ENCODE data around the gene NRL.

NRL gene

DNA sequence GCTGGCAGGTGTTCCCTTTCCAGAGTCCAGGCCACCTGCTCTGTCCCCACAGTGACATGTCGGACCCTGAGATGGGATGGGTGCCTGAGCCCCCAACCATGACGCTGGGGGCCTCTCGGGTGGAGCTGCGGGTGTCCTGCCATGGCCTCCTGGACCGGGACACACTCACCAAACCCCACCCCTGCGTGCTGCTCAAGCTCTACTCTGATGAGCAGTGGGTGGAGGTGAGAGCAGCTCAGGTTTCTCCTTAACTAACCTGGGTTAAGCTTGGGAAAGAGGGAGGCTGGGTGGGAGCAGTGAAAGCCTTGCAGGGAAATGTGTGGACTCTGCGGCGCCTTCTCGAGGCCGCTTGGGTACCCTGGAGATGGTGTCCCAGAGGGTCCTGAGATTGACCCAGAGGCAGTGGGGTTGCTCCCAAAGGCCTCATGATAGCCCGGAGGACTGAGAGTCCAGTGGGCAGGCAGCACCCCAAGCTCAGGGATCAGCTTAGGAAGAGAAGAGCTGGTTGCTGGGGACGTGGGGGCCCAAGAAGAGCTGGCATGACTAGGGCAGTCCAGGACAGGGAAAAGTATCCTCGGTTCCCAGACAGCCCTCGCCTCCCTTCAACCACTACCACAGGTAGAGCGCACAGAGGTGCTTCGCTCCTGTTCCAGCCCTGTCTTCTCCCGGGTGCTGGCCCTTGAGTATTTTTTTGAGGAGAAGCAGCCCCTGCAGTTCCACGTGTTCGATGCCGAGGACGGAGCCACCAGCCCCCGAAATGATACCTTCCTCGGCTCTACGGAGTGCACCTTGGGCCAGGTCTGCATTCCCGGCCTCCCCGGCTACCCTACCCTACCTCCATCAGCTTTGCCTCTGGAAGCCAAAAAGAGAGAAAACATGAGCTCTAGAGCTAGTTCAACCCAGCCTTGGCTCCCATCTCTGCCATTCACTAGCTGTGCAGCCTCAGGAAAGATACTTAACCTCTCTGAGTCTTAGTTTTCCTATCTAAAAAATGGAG lies 41.6 kb downstream of the NRL start:
- Mint-ChIP-seq H3K27ac (no peak overlapping the region), H3K36me3 (ENCODE audit: low read depth) (no peaks in the 10 kb centered on the region), H3K4me1 (no peaks in the 10 kb centered on the region), H3K9me3 (no peaks in the 10 kb centered on the region), H3K27me3 (ENCODE audit: low read depth) (peaks cover 18% of the 10 kb centered on the region), H3K4me3 (no peak overlapping the region)
- TF ChIP-seq, protein P1, sequence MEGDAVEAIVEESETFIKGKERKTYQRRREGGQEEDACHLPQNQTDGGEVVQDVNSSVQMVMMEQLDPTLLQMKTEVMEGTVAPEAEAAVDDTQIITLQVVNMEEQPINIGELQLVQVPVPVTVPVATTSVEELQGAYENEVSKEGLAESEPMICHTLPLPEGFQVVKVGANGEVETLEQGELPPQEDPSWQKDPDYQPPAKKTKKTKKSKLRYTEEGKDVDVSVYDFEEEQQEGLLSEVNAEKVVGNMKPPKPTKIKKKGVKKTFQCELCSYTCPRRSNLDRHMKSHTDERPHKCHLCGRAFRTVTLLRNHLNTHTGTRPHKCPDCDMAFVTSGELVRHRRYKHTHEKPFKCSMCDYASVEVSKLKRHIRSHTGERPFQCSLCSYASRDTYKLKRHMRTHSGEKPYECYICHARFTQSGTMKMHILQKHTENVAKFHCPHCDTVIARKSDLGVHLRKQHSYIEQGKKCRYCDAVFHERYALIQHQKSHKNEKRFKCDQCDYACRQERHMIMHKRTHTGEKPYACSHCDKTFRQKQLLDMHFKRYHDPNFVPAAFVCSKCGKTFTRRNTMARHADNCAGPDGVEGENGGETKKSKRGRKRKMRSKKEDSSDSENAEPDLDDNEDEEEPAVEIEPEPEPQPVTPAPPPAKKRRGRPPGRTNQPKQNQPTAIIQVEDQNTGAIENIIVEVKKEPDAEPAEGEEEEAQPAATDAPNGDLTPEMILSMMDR (IDR thresholded peaks at IDR 0.05; ENCODE audit: unreplicated experiment in 3 of 3), result no peak

DNA sequence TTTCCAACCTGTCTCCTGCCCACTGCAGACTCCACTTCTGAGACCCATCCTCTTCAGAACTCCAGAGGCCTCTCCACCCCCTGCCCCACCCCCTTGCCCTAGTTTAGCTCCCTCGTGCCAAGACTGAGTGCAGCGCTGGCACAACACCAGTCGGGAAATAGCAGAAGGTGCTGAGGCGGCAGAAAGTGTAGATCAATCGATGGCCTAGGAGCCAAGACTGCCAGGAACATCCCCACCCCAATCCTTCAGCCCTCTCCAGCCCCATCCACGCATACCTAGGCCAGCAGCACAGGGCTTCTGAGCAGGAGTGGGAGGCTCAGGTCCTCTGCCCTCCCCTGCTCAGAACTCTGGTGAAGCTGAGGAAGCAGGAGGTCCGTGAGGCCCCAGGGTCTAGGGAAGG lies 42.3 kb downstream of the NRL start:
- TF ChIP-seq, protein P1 (IDR thresholded peaks at IDR 0.05; ENCODE audit: unreplicated experiment in 3 of 3), result no peak
- Mint-ChIP-seq H3K36me3 (ENCODE audit: low read depth) (no peaks in the 10 kb centered on the region), H3K9me3 (no peaks in the 10 kb centered on the region), H3K27ac (no peak overlapping the region), H3K4me3 (no peak overlapping the region), H3K4me1 (no peaks in the 10 kb centered on the region), H3K27me3 (ENCODE audit: low read depth) (peaks cover 22% of the 10 kb centered on the region)

DNA sequence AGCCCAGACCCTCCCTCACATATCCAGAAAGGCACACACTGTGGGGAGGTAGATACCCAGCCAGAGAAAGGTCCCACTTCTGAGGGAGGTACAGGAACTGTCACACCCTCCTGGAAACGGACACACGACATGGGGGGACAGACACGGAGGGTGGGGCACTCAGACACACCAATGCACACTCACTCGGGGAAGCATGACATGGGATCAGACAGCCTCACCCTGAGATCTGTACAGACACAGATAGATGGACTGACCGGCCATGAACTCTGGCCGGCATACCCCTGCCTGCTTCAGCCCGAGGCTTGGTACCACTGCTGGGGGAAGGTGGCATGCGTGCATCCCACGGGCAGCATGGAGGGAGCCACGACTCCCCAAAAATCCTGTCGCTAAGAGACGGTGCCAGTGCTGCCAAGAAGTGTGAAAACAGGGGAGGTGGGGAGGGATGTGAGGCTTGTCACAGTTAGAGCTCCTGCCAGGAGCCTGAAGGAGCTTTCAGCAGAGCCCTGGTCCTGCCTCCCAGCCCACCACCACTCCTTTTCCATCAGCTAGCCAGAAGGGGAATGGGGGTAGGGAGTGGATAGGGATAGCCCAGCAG lies 42.8 kb downstream of the NRL start:
- no peak overlapping the region for H3K27ac Mint-ChIP-seq
- H3K36me3 Mint-ChIP-seq (ENCODE audit: low read depth), result no peaks in the 10 kb centered on the region
- H3K4me3 Mint-ChIP-seq, result no peak overlapping the region
- no peaks in the 10 kb centered on the region for H3K9me3 Mint-ChIP-seq
- H3K27me3 Mint-ChIP-seq (ENCODE audit: low read depth), result peaks cover 23% of the 10 kb centered on the region
- no peaks in the 10 kb centered on the region for H3K4me1 Mint-ChIP-seq
- TF ChIP-seq, protein P1 (IDR thresholded peaks at IDR 0.05; ENCODE audit: unreplicated experiment in 3 of 3), result no peak

DNA sequence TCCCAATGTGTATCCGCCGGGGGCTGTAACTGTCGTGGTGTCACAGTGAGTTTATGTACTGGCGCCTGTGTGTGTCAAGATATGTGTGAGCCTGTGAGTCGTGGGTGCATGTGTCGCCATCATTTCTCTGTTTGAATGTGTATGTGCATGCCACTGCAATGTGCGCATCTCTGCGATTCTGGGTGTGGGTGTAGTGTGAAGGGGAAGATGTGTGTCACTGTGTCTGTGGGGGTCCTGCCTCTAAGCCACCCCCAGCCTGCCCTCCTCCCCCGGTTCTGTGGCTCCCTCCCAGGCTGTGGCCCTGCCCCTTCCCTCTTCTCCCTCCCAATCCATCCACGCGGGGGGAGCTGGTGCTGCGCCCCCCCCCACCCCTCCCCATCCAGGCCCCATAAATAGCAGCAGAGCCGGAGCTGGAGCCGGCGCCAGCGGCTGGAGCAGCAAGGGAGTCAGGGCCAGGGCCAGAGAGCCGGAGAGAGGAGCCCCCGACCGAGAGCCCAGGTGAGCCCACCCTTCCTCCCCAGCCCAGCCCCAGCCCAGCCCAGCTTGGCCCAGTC lies 43.5 kb downstream of the NRL start, which contains the start of gene CPNE6:
CPNE6 (plus strand) TSS at position 419 of the 554 bp plus-strand sequence. CDS start 1,375 bp downstream, outside the sequence.
- TF ChIP-seq, protein P1 (IDR thresholded peaks at IDR 0.05; ENCODE audit: unreplicated experiment in 3 of 3), result no peak
- Mint-ChIP-seq H3K27me3 (ENCODE audit: low read depth) (peaks cover 25% of the 10 kb centered on the region), H3K4me3 (no peak within 1 kb of the TSS), H3K27ac (no peak within 1 kb of the TSS), H3K4me1 (no peaks in the 10 kb centered on the region), H3K36me3 (ENCODE audit: low read depth) (no peaks in the 10 kb centered on the region), H3K9me3 (no peaks in the 10 kb centered on the region)

DNA sequence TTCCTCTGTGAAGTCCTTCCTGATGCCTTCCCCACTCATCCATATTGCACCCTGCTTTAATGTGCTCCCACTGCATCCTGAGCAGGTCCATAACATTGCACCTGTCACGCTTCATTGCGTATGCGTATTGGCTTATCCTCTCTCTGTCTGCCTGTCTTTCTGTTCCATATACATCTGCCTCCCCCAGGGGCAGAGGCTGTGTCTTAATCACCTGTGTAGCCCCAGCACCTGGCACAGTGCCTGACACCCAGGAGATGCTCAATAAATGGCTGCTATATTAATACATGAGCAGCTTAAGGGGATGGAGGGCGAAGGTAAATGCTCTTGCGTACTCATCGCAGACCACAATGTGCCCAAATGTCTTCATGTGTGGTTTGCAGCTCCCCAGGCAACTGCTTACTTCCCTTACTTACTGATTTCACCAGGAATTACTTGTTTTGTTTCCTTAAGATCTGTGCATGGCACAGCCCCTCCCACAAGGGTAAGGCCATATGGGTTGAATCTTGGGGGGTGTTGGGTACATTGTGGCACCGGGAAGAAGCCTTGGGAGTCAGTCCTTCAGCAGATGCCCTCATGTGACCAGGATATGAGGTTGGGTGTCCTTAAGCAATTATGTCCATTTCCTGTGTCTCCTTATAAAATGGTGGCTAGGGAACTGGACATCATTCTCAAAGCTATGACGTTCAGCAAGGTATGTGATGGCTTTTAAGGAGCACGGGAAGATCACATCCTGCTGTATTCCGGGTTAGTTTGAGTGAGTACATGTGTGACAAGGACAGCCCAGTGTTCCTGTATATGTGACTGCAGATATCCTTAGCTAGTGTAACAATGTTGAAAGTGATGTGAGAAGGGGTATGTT lies 44.2 kb downstream of the NRL start:
- Mint-ChIP-seq H3K4me3 (no peak overlapping the region), H3K4me1 (no peaks in the 10 kb centered on the region), H3K9me3 (no peaks in the 10 kb centered on the region), H3K27me3 (ENCODE audit: low read depth) (peaks cover 26% of the 10 kb centered on the region), H3K36me3 (ENCODE audit: low read depth) (no peaks in the 10 kb centered on the region), H3K27ac (no peak overlapping the region)
- TF ChIP-seq, protein P1 (IDR thresholded peaks at IDR 0.05; ENCODE audit: unreplicated experiment in 3 of 3), result no peak

All from nephron (organoid).